OCI-LY3 (cell line): ENCODE measurements around the gene ARNT2.

Experiments used
- H2AFZ ChIP-seq: fragments of 200-600, 300-600 bp; shearing (Covaris generic); 2 replicates; pipeline ENCODE4 v1.6.0; 2014; ENCODE audit warnings: antibody characterized with exemption, low read depth, low read length
- H3K27ac ChIP-seq: fragments of 200-600, 300-600 bp; sonication (generic); 2 replicates; pipeline ENCODE4 v1.5.1; 2014; ENCODE audit warnings: mild to moderate bottlenecking, low read length, moderate library complexity, mixed read lengths
- H3K27me3 ChIP-seq: fragments of 200-600, 300-600 bp; sonication (generic); 2 replicates; pipeline ENCODE4 v1.6.1; 2014; ENCODE audit warnings: low read depth, low read length, mixed read lengths
- H3K36me3 ChIP-seq: fragments of 200-600, 300-600 bp; sonication (generic); replicated peaks from 2 replicates; pipeline ENCODE3; 2014; ENCODE audit warnings: low read depth, low read length, mixed read lengths
- H3K4me1 ChIP-seq: fragments of 300-600, 200-600 bp; sonication (generic); 2 replicates; pipeline ENCODE4 v1.6.1; 2014; ENCODE audit warnings: low read length, mixed read lengths
- H3K4me2 ChIP-seq: fragments of 200-600, 300-600 bp; sonication (generic); 2 replicates; pipeline ENCODE4 v1.6.1; 2014; ENCODE audit warnings: low read length, mixed read lengths
- H3K4me3 ChIP-seq: fragments of 300-600, 200-600 bp; sonication (generic); 2 replicates; pipeline ENCODE4 v1.5.1; 2014; ENCODE audit warnings: antibody characterized with exemption, mild to moderate bottlenecking, low read length, moderate library complexity
- H3K79me2 ChIP-seq: fragments of 300-600, 200-600 bp; shearing (Covaris generic); 2 replicates; pipeline ENCODE4 v1.6.1; 2014; ENCODE audit warnings: mild to moderate bottlenecking, low read length, mixed read lengths
- H3K9ac ChIP-seq: fragments of 300-600, 200-600 bp; shearing (Covaris generic); 2 replicates; pipeline ENCODE4 v1.6.0; 2014; ENCODE audit warnings: mild to moderate bottlenecking, low read length, moderate library complexity
- H3K9me3 ChIP-seq: fragments of 200-600, 300-600 bp; shearing (Covaris generic); 2 replicates; pipeline ENCODE4 v1.6.1; 2014; ENCODE audit warnings: low read length, mixed read lengths; ENCODE audit not compliant: insufficient read depth
- H4K20me1 ChIP-seq: fragments of 200-600, 300-600 bp; sonication (generic); 2 replicates; pipeline ENCODE4 v1.6.1; 2016; ENCODE audit warnings: low read length, mixed read lengths; ENCODE audit not compliant: insufficient read depth
- CTCF ChIP-seq: fragments of 200-600, 300-600 bp; sonication (generic); IDR thresholded peaks from 2 replicates; pipeline ENCODE4 v1.5.1; 2014; ENCODE audit warnings: antibody characterized with exemption, low read length, low read depth
- EZH2phosphoT487 ChIP-seq: fragments of 200-600 bp; shearing (Covaris generic); IDR thresholded peaks from 2 replicates; pipeline ENCODE4 v1.6.1; 2018; ENCODE audit warnings: antibody characterized with exemption, mixed run types, low read depth

The ARNT2 gene

GRCh38 chr15:80479191-80479590, 75.0 kb downstream of the ARNT2 start:
- Histone ChIP-seq H3K79me2 (no peaks in the 10 kb centered on the region), H4K20me1 (no peaks in the 10 kb centered on the region), H3K27me3 (no peaks in the 10 kb centered on the region), H3K4me2 (no peak overlapping the region), H3K9me3 (peaks cover 8% of the 10 kb centered on the region; the same call in 1 of the 2 replicates), H3K27ac (no peak overlapping the region), H3K9ac (no peak overlapping the region), H2AFZ (no peak overlapping the region), H3K4me1 (no peaks in the 10 kb centered on the region), H3K36me3 (peaks cover 10% of the 10 kb centered on the region), H3K4me3 (no peak overlapping the region)
- no peak for TF ChIP-seq CTCF
- no peak for TF ChIP-seq EZH2phosphoT487

- Histone ChIP-seq H3K4me1 (no peaks in the 10 kb centered on the region), H3K36me3 (peaks cover 10% of the 10 kb centered on the region), H4K20me1 (no peaks in the 10 kb centered on the region), H3K9me3 (peaks cover 8% of the 10 kb centered on the region; the same call in 1 of the 2 replicates), H3K79me2 (no peaks in the 10 kb centered on the region), H3K27me3 (no peaks in the 10 kb centered on the region), H3K4me3 (no peak overlapping the region), H3K27ac (no peak overlapping the region), H3K4me2 (no peak overlapping the region), H2AFZ (no peak overlapping the region), H3K9ac (no peak overlapping the region)
- TF ChIP-seq EZH2phosphoT487 (no peak), CTCF (no peak)
These were observed 76.1 kb downstream of the ARNT2 start for GRCh38 chr15:80480171-80480811.

GRCh38 chr15:80480909-80481308, 76.7 kb downstream of the ARNT2 start:
- Histone ChIP-seq H3K79me2 (no peaks in the 10 kb centered on the region), H3K36me3 (peaks cover 5% of the 10 kb centered on the region), H3K9me3 (peaks cover 8% of the 10 kb centered on the region; the same call in 1 of the 2 replicates), H4K20me1 (no peaks in the 10 kb centered on the region), H2AFZ (no peak overlapping the region), H3K27me3 (no peaks in the 10 kb centered on the region), H3K4me1 (no peaks in the 10 kb centered on the region), H3K9ac (no peak overlapping the region), H3K4me3 (no peak overlapping the region), H3K4me2 (no peak overlapping the region), H3K27ac (no peak overlapping the region)
- TF ChIP-seq CTCF, result no peak
- no peak for TF ChIP-seq EZH2phosphoT487

GRCh38 chr15:80482696-80483095, 78.5 kb downstream of the ARNT2 start:
- H4K20me1 ChIP-seq, result no peaks in the 10 kb centered on the region
- TF ChIP-seq EZH2phosphoT487, result no peak
- TF ChIP-seq CTCF, result no peak

More at GRCh38 chr15:80482696-80483095, 78.5 kb downstream of the ARNT2 start:
- H3K9me3 ChIP-seq, result no peaks in the 10 kb centered on the region
- no peaks in the 10 kb centered on the region for H3K27me3 ChIP-seq
- no peaks in the 10 kb centered on the region for H3K4me1 ChIP-seq
- no peak overlapping the region for H3K9ac ChIP-seq
- no peaks in the 10 kb centered on the region for H3K79me2 ChIP-seq
- H2AFZ ChIP-seq, result no peak overlapping the region
- H3K4me2 ChIP-seq, result no peak overlapping the region
- no peaks in the 10 kb centered on the region for H3K36me3 ChIP-seq
- no peak overlapping the region for H3K4me3 ChIP-seq
- no peak overlapping the region for H3K27ac ChIP-seq
